Neural cell (in vitro differentiated cells): ENCODE results near the gene ATP2B2. TPM values are rescaled to one million over a fixed set of nuclear protein-coding genes. Genes with fewer than 3 reads are reported as not detected.
"Not testable (repeated sequence)": the region's sequence is repeated elsewhere in the genome, so short reads cannot be mapped to it uniquely, and the experiment has no call there.

Experiments used
- H2AFZ ChIP-seq: fragments of 200-600, 300-800 bp; sonication (generic), shearing (Covaris generic); 2 replicates; pipeline ENCODE4 v1.6.0; 2014; ENCODE audit warnings: low read depth, mild to moderate bottlenecking, antibody characterized with exemption, low read length, moderate library complexity
- H3F3A ChIP-seq: fragments of 200-600 bp; shearing (Covaris generic); 2 replicates; pipeline ENCODE4 v1.6.1; 2016; ENCODE audit warnings: mild to moderate bottlenecking, moderate library complexity, mixed read lengths, antibody characterized with exemption, low read length; ENCODE audit not compliant: insufficient read depth, poor library complexity, severe bottlenecking
- H3K27ac ChIP-seq: fragments of 200-600, 300-800 bp; sonication (generic), shearing (Covaris generic); 2 replicates; pipeline ENCODE4 v1.5.1; 2014; ENCODE audit warnings: mild to moderate bottlenecking, low read length, moderate library complexity
- H3K27me3 ChIP-seq: fragments of 300-800, 200-600 bp; sonication (generic), shearing (Covaris generic); 2 replicates; pipeline ENCODE4 v1.6.0; 2014; ENCODE audit warnings: mild to moderate bottlenecking, low read depth, low read length, moderate library complexity; ENCODE audit not compliant: insufficient read depth
- H3K36me3 ChIP-seq: fragments of 300-800, 200-600 bp; sonication (generic), shearing (Covaris generic); 2 replicates; pipeline ENCODE4 v1.5.1; 2014; ENCODE audit warnings: mild to moderate bottlenecking, antibody characterized with exemption, low read length, moderate library complexity; ENCODE audit not compliant: insufficient read depth
- H3K4me2 ChIP-seq: fragments of 300-800, 200-600 bp; sonication (generic), shearing (Covaris generic); 2 replicates; pipeline ENCODE4 v1.6.0; 2014; ENCODE audit warnings: mild to moderate bottlenecking, low read length
- H3K4me3 ChIP-seq: fragments of 300-800, 200-600 bp; sonication (generic), shearing (Covaris generic); 2 replicates; pipeline ENCODE4 v1.5.1; 2014; ENCODE audit warnings: mild to moderate bottlenecking, low read length, moderate library complexity
- H3K79me2 ChIP-seq: fragments of 200-600 bp; shearing (Covaris generic); replicated peaks from 2 replicates; pipeline ENCODE4 v1.6.0; 2014; ENCODE audit warnings: mild to moderate bottlenecking, low read length, moderate library complexity; ENCODE audit not compliant: insufficient read depth
- H3K9ac ChIP-seq: fragments of 300-800, 200-600 bp; sonication (generic), shearing (Covaris generic); 2 replicates; pipeline ENCODE4 v1.6.1; 2016; ENCODE audit warnings: mild to moderate bottlenecking, low read length, mixed read lengths
- H3K9me2 ChIP-seq: fragments of 200-600 bp; shearing (Covaris generic); 2 replicates; pipeline ENCODE4 v1.6.1; 2016; ENCODE audit warnings: mild to moderate bottlenecking, low read length, mixed read lengths; ENCODE audit not compliant: insufficient read depth
- H3K9me3 ChIP-seq: fragments of 200-600, 300-800 bp; sonication (generic), shearing (Covaris generic); 2 replicates; pipeline ENCODE4 v1.6.1; 2016; ENCODE audit warnings: mild to moderate bottlenecking, mixed run types, low read length, moderate library complexity, mixed read lengths
- H4K20me1 ChIP-seq: fragments of 200-600 bp; shearing (Covaris generic); 2 replicates; pipeline ENCODE4 v1.6.1; 2016; ENCODE audit warnings: mild to moderate bottlenecking, mixed run types; ENCODE audit not compliant: insufficient read depth
- CTCF ChIP-seq: fragments of 450-650 bp; IDR thresholded peaks from 2 replicates; pipeline ENCODE4 v1.5.1; 2014; ENCODE audit warnings: antibody characterized with exemption, mild to moderate bottlenecking, moderate library complexity; ENCODE audit not compliant: poor library complexity, severe bottlenecking
- EP300 ChIP-seq: fragments of 450-650 bp; conservative IDR thresholded peaks from 2 replicates; pipeline ENCODE4 v1.6.1; 2014; ENCODE audit warnings: antibody characterized with exemption, mild to moderate bottlenecking, moderate library complexity; ENCODE audit not compliant: poor library complexity, severe bottlenecking
- EZH2 ChIP-seq: fragments of 200-600, 300-800 bp; shearing (Covaris generic), sonication (generic); IDR thresholded peaks from 2 replicates; pipeline ENCODE4 v1.6.1; 2014; ENCODE audit warnings: antibody characterized with exemption, low read length, borderline replicate concordance, mild to moderate bottlenecking; ENCODE audit not compliant: insufficient read depth, poor library complexity, severe bottlenecking
- MXI1 ChIP-seq: fragments of 450-650 bp; conservative IDR thresholded peaks from 2 replicates; pipeline ENCODE4 v1.6.1; 2014; ENCODE audit warnings: antibody characterized with exemption, mild to moderate bottlenecking; ENCODE audit not compliant: poor library complexity, severe bottlenecking
- POLR2AphosphoS5 ChIP-seq: IDR thresholded peaks from 2 replicates; pipeline ENCODE4 v1.6.1; 2012
- RAD21 ChIP-seq: fragments of 450-650 bp; conservative IDR thresholded peaks from 2 replicates; pipeline ENCODE4 v1.6.1; 2014; ENCODE audit warnings: antibody characterized with exemption, mild to moderate bottlenecking, moderate library complexity
- REST ChIP-seq: IDR thresholded peaks from 2 replicates; pipeline ENCODE4 v1.6.1; 2012; ENCODE audit warnings: borderline replicate concordance
- SMC3 ChIP-seq: fragments of 450-650 bp; conservative IDR thresholded peaks from 2 replicates; pipeline ENCODE4 v1.6.1; 2014; ENCODE audit warnings: antibody characterized with exemption, mild to moderate bottlenecking, moderate library complexity; ENCODE audit not compliant: poor library complexity
- TAF1 ChIP-seq: IDR thresholded peaks from 2 replicates; pipeline ENCODE4 v1.6.1; 2012; ENCODE audit warnings: low read depth
- polyA plus RNA-seq: library from polyadenylated mRNA; depleted of rRNA; stranded (reverse); fragments of >200 nt; gene quantifications from 2 replicates; pipeline ENCODE4 v1.2.3, GENCODE V29; 2014

Gene ATP2B2
- polyA plus RNA-seq, 1 donor from 2014 or later: 8.3 TPM

- H2AFZ ChIP-seq: no peak overlapping the region
- no peaks in the 10 kb centered on the region for H4K20me1 ChIP-seq
- TF ChIP-seq TAF1: no peak
- TF ChIP-seq EZH2: no peak
- TF ChIP-seq MXI1: no peak
- no peak for TF ChIP-seq SMC3
- TF ChIP-seq RAD21: no peak
- no peak for TF ChIP-seq POLR2AphosphoS5
- TF ChIP-seq CTCF: no peak
- TF ChIP-seq REST: no peak
- no peak for TF ChIP-seq EP300
- H3K27ac ChIP-seq: no peak overlapping the region
- no peaks in the 10 kb centered on the region for H3K36me3 ChIP-seq
- H3K9me2 ChIP-seq: no peaks in the 10 kb centered on the region
- H3K27me3 ChIP-seq: no peaks in the 10 kb centered on the region
- no peak overlapping the region for H3K4me3 ChIP-seq
- H3K9ac ChIP-seq: no peak overlapping the region
- H3K79me2 ChIP-seq: no peaks in the 10 kb centered on the region
- no peak overlapping the region for H3K4me2 ChIP-seq
- H3K9me3 ChIP-seq: no peaks in the 10 kb centered on the region
- H3F3A ChIP-seq: no peaks in the 10 kb centered on the region
These were observed 40.8 kb upstream of the ATP2B2 start for GRCh38 chr3:10546181-10546624.

DNA sequence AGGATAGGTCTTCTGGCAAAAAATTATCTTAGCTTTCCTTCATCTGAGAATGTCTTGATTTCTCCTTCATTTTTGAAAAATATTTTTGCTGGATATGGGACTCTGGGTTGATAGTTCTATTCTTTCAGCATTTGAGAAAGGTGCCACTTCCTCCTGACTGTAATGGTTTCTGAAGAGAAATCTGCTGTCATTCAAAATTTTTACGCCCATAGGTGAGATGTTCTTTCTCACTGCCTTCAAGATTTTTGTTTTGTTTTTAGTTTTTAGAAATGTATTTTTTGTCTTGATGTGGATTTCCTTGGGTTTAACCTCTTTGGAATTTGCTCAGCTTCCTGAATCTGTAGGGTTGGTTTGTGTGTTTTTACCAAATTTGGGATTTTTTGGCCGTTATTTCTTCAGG, 37.1 kb upstream of the ATP2B2 start:
- TF ChIP-seq TAF1: no peak
- no peak for TF ChIP-seq EZH2
- no peak for TF ChIP-seq REST
- TF ChIP-seq EP300: no peak
- no peak for TF ChIP-seq SMC3
- no peak for TF ChIP-seq MXI1
- TF ChIP-seq RAD21: no peak
- TF ChIP-seq CTCF: no peak
- no peak for TF ChIP-seq POLR2AphosphoS5
- Histone ChIP-seq H2AFZ (no peak overlapping the region), H4K20me1 (no peaks in the 10 kb centered on the region), H3K27me3 (no peaks in the 10 kb centered on the region), H3K9ac (no peak overlapping the region), H3K4me3 (no peak overlapping the region), H3K9me3 (no peaks in the 10 kb centered on the region), H3K27ac (no peak overlapping the region), H3K79me2 (no peaks in the 10 kb centered on the region), H3K36me3 (no peaks in the 10 kb centered on the region), H3K9me2 (no peaks in the 10 kb centered on the region), H3F3A (no peaks in the 10 kb centered on the region), H3K4me2 (no peak overlapping the region)

DNA sequence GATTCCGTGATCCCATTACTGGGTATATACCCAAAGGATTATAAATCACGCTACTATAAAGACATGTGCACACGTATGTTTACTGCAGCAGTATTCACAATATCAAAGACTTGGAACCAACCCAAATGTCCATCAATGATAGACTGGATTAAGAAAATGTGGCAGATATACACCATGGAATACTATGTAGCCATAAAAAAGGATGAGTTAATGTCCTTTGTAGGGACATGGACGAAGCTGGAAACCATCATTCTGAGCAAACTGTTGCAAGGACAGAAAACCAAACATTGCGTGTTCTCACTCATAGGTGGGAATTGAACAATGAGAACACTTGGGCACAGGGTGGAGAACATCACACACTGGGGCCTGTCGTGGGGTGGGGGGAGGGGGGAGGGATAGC, 35.0 kb upstream of the ATP2B2 start:
- not testable (repeated sequence) for H3K9me3 ChIP-seq, H3K9me2 ChIP-seq, H4K20me1 ChIP-seq, H3F3A ChIP-seq, H3K27ac ChIP-seq, H3K36me3 ChIP-seq, H2AFZ ChIP-seq, H3K79me2 ChIP-seq, H3K4me3 ChIP-seq, H3K9ac ChIP-seq, H3K4me2 ChIP-seq, H3K27me3 ChIP-seq
